KMS-11 (cell line): Measurements from ENCODE around the gene ZNF185.
A peak's percentile ranks its signal among the peaks of the same experiment; 100 is the strongest.

Source experiments
- H2AFZ ChIP-seq: fragments of 200-600 bp; sonication (generic); 2 replicates; pipeline ENCODE4 v1.6.1; 2016; ENCODE audit warnings: antibody characterized with exemption, mixed run types, low read depth
- H3K27ac ChIP-seq: fragments of 200-600 bp; sonication (generic); 2 replicates; pipeline ENCODE4 v1.6.1; 2016; ENCODE audit warnings: mild to moderate bottlenecking, mixed run types
- H3K27me3 ChIP-seq: fragments of 200-600 bp; sonication (generic); 2 replicates; pipeline ENCODE4 v1.6.1; 2017; ENCODE audit warnings: mild to moderate bottlenecking, low read depth, mixed run types, moderate library complexity; ENCODE audit not compliant: insufficient read depth
- H3K36me3 ChIP-seq: fragments of 200-600 bp; sonication (generic); 2 replicates; pipeline ENCODE4 v1.6.1; 2017; ENCODE audit warnings: mild to moderate bottlenecking, mixed run types; ENCODE audit not compliant: insufficient read depth
- H3K4me1 ChIP-seq: fragments of 200-600 bp; sonication (generic); 2 replicates; pipeline ENCODE4 v1.6.1; 2016; ENCODE audit warnings: mild to moderate bottlenecking, low read depth, mixed run types; ENCODE audit not compliant: poor library complexity, severe bottlenecking
- H3K4me2 ChIP-seq: fragments of 200-600 bp; sonication (generic); 2 replicates; pipeline ENCODE4 v1.7.0; 2016; ENCODE audit warnings: mild to moderate bottlenecking, mixed run types
- H3K4me3 ChIP-seq: fragments of 200-600 bp; sonication (generic); IDR thresholded peaks from 2 replicates; pipeline ENCODE4 v1.6.1; 2017; ENCODE audit warnings: low read depth, low read length, mixed read lengths; ENCODE audit not compliant: insufficient read depth
- H3K79me2 ChIP-seq: fragments of 200-600 bp; sonication (generic); 2 replicates; pipeline ENCODE4 v1.6.1; 2016; ENCODE audit warnings: low read depth, mixed run types; ENCODE audit not compliant: insufficient read depth
- H3K9ac ChIP-seq: fragments of 200-600 bp; sonication (generic); 2 replicates; pipeline ENCODE4 v1.6.1; 2016; ENCODE audit warnings: mild to moderate bottlenecking, mixed run types
- H4K20me1 ChIP-seq: fragments of 200-600 bp; sonication (generic); 2 replicates; pipeline ENCODE4 v1.6.1; 2016; ENCODE audit warnings: mild to moderate bottlenecking, mixed run types; ENCODE audit not compliant: insufficient read depth
- CTCF ChIP-seq: fragments of 200-600 bp; sonication (generic); conservative IDR thresholded peaks from 2 replicates; pipeline ENCODE4 v1.6.1; 2017; ENCODE audit warnings: low read depth, mild to moderate bottlenecking, antibody characterized with exemption, low read length, moderate library complexity, mixed read lengths

The ZNF185 gene

GRCh38 chrX:152941328-152942076 is 43.6 kb downstream of the ZNF185 start:
- peak overlapping the region; percentile 67; the same call in 1 of the 2 replicates for H3K9ac ChIP-seq
- H3K27me3 ChIP-seq: no peaks in the 10 kb centered on the region
- no peak overlapping the region for H3K4me3 ChIP-seq
- H3K36me3 ChIP-seq: no peaks in the 10 kb centered on the region
- no peaks in the 10 kb centered on the region for H3K79me2 ChIP-seq
- H2AFZ ChIP-seq: peak overlapping the region; percentile 79
- H3K4me1 ChIP-seq: no peaks in the 10 kb centered on the region
- peak; percentile 65 for TF ChIP-seq CTCF
- H3K27ac ChIP-seq: 0 out of 2 replicates have a peak overlapping the region, but pooled peaks have one; percentile 30
- H3K4me2 ChIP-seq: peak overlapping the region; percentile 68
- no peaks in the 10 kb centered on the region for H4K20me1 ChIP-seq

- Histone ChIP-seq H2AFZ (peak overlapping the region; percentile 78), H3K4me1 (no peaks in the 10 kb centered on the region), H3K4me3 (no peak overlapping the region), H4K20me1 (no peaks in the 10 kb centered on the region), H3K27ac (0 out of 2 replicates have a peak overlapping the region, but pooled peaks have one; percentile 30), H3K36me3 (no peaks in the 10 kb centered on the region), H3K79me2 (no peaks in the 10 kb centered on the region), H3K9ac (peak overlapping the region; percentile 67; the same call in 1 of the 2 replicates), H3K4me2 (peak overlapping the region; percentile 63), H3K27me3 (no peaks in the 10 kb centered on the region)
- TF ChIP-seq CTCF: no peak
Measured at GRCh38 chrX:152942077-152942442, 44.2 kb downstream of the ZNF185 start.

- Histone ChIP-seq H3K4me2 (no peak overlapping the region), H3K36me3 (no peaks in the 10 kb centered on the region), H2AFZ (no peak overlapping the region), H3K4me1 (no peaks in the 10 kb centered on the region), H3K79me2 (no peaks in the 10 kb centered on the region), H3K9ac (no peak overlapping the region), H3K27me3 (no peaks in the 10 kb centered on the region), H3K4me3 (no peak overlapping the region), H4K20me1 (no peaks in the 10 kb centered on the region), H3K27ac (no peak overlapping the region)
- no peak for TF ChIP-seq CTCF
Measured at GRCh38 chrX:152943826-152944225, 46.0 kb downstream of the ZNF185 start.

GRCh38 chrX:152945021-152945979 is 47.4 kb downstream of the ZNF185 start:
- H3K9ac ChIP-seq: no peak overlapping the region
- no peak overlapping the region for H2AFZ ChIP-seq
- no peak for TF ChIP-seq CTCF
- no peaks in the 10 kb centered on the region for H3K79me2 ChIP-seq
- H3K4me1 ChIP-seq: no peaks in the 10 kb centered on the region
- no peaks in the 10 kb centered on the region for H3K27me3 ChIP-seq
- H3K36me3 ChIP-seq: no peaks in the 10 kb centered on the region
- no peak overlapping the region for H3K4me2 ChIP-seq
- no peaks in the 10 kb centered on the region for H4K20me1 ChIP-seq
- H3K27ac ChIP-seq: no peak overlapping the region
- H3K4me3 ChIP-seq: no peak overlapping the region
